GM12874 (cell line): ENCODE results near the gene CS.

Experiments
- TF ChIP-seq, protein P1 (sequence below): IDR thresholded peaks from 2 replicates; pipeline ENCODE4 v1.5.1; 2011; ENCODE audit warnings: low read depth, mild to moderate bottlenecking, control low read depth, low read length, moderate library complexity; ENCODE audit not compliant: insufficient read depth

The CS gene

GRCh38 chr12:56260921-56261320 is 39.2 kb downstream of the CS start:
- TF ChIP-seq, protein P1, sequence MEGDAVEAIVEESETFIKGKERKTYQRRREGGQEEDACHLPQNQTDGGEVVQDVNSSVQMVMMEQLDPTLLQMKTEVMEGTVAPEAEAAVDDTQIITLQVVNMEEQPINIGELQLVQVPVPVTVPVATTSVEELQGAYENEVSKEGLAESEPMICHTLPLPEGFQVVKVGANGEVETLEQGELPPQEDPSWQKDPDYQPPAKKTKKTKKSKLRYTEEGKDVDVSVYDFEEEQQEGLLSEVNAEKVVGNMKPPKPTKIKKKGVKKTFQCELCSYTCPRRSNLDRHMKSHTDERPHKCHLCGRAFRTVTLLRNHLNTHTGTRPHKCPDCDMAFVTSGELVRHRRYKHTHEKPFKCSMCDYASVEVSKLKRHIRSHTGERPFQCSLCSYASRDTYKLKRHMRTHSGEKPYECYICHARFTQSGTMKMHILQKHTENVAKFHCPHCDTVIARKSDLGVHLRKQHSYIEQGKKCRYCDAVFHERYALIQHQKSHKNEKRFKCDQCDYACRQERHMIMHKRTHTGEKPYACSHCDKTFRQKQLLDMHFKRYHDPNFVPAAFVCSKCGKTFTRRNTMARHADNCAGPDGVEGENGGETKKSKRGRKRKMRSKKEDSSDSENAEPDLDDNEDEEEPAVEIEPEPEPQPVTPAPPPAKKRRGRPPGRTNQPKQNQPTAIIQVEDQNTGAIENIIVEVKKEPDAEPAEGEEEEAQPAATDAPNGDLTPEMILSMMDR = no peak

DNA sequence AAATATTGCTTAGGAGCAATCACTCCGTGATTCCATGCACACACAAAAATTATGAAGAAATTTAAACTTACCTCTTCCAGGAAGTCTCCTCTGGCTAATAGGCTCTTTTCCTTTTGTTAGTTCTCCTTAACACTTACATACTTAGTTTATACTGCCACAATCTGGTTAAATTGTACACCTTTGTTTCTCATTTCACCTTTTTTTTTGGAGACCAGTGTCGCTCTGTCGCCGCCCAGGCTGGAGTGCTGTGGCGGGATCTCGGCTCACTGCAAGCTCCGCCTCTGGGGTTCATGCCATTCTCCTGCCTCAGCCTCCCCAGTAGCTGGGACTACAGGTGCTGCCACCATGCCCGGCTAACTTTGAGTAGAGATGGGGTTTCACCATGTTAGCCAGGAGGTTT is 39.8 kb downstream of the CS start:
- TF ChIP-seq, protein P1 = no peak

DNA sequence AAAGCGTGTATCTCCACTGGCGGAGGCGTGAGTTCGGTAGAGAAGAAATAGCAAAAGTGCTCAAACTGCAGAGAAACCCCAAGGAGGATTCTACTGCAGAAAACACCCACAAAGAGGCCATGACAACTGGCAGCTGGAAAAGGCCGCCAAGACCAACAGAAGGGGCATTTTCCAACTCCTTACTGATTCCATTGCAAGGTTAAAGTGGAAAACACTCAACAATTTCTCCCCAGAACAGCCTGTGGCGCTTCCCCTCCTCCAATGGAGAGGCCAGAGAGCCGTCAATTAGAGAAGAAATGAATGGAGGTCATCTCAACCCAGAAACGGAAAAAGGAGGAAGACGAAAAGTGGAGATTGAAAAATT is 41.3 kb downstream of the CS start:
- TF ChIP-seq, protein P1 = no peak

DNA sequence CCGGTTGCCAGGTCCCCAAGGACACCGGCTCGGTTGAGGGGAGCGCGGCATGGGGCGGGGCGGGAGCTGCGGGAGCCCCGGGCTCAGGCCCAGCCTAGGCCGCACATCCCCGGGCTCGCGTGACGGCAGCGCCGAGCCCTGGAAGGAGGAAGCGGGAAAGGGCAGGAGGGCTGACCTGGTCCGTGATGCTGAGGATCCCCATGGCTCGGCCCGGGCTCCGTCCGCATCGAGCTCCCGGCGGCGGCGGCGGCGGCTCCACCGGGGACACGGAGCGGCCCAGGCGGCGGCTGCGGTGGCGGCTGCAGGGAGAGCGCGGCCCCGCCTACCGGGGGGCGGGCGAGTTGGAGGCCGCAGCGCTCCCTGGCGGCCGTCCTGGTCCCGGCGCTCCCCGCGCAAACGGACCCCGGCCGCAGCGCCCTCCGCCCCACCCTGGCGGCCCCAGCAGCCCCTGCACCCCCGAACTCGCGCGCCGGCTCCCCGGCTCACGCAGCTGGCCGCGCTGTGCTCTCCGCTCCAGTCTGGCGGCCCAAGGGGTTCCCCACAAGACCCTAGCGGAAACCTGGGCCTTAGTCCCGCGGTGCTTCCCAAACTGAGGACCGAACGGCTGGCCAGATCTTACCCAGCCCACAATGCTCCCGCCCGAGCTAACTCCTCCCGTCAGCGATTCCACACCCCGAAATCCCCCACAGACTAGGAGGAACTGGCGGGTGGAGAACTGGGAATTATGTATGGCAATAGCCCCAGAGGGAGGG is 41.9 kb downstream of the CS start, which contains the start of gene ANKRD52:
ANKRD52 (minus strand) TSS at position 317 of the 752 bp plus-strand sequence; CDS start at position 202, 115 bp downstream.
- TF ChIP-seq, protein P1 = peak; percentile 81

- TF ChIP-seq, protein P1 = 0 out of 2 replicates have a peak, but pooled peaks have one; percentile 18
Measured at GRCh38 chr12:56257491-56258067, 42.6 kb downstream of the CS start.

- TF ChIP-seq, protein P1 = no peak
Measured at GRCh38 chr12:56257071-56257470, 43.1 kb downstream of the CS start.

- TF ChIP-seq, protein P1 = no peak
Measured at GRCh38 chr12:56256326-56256960, 43.7 kb downstream of the CS start.
